ENCODE measurements around the gene ZNF629. TPM values are rescaled to one million over a fixed set of nuclear protein-coding genes. Genes with fewer than 3 reads are reported as not detected.

The ZNF629 gene
- total and polyA plus RNA-seq, 7 donors = 3.0 to 12.1 (median 8.4) TPM

GRCh38 chr16:30745082-30745481, 41.9 kb downstream of the ZNF629 start:
- 11 to 66% methylated on average over 2 of the region's 2 CpGs for WGBS, 2 donors
- Histone ChIP-seq H3K27ac (peak overlapping the region in 1 of 4 donors; percentile 66), H3K9me3 (no peaks in the 10 kb centered on the region), H3K27me3 (no peaks in the 10 kb centered on the region), H3K36me3 (peaks cover 0 to 20% (median 0%) of the 10 kb centered on the region in 4 donors), H3K4me3 (no peak overlapping the region), H3K4me1 (peaks cover 0 to 50% (median 40%) of the 10 kb centered on the region in 4 donors)
- no peak for DNase-seq
- TF ChIP-seq CTCF (IDR thresholded peaks at IDR 0.05) = no peak
- TF ChIP-seq POLR2A (IDR thresholded peaks at IDR 0.05) = no peak
- no peak for TF ChIP-seq POLR2AphosphoS5 (IDR thresholded peaks at IDR 0.05)
- no peak for TF ChIP-seq EP300 (IDR thresholded peaks at IDR 0.05)
- intact Hi-C loops (cut with DNase I) = loop anchor here (5.0 kb wide), 1 partner anchor 48 kb away; the partner anchor contains the start of gene SRCAP

- Histone ChIP-seq H3K9me3 (no peaks in the 10 kb centered on the region), H3K4me1 (peaks cover 0 to 50% (median 37%) of the 10 kb centered on the region in 4 donors), H3K27me3 (no peaks in the 10 kb centered on the region), H3K36me3 (peaks cover 0 to 28% (median 3%) of the 10 kb centered on the region in 4 donors), H3K27ac (peak overlapping the region; percentile 48 to 66 (median 58)), H3K4me3 (no peak overlapping the region)
- TF ChIP-seq POLR2AphosphoS5 (IDR thresholded peaks at IDR 0.05) = no peak
- TF ChIP-seq POLR2A (IDR thresholded peaks at IDR 0.05) = no peak
- TF ChIP-seq EP300 (IDR thresholded peaks at IDR 0.05) = no peak
- no peak for TF ChIP-seq CTCF (IDR thresholded peaks at IDR 0.05)
- intact Hi-C loops (cut with DNase I) = no loop called here
- 86 to 87% methylated on average over 2 of the region's 2 CpGs for WGBS, 2 donors
- DNase-seq = peak; percentile 87
These were observed 42.8 kb downstream of the ZNF629 start for GRCh38 chr16:30744183-30744582.

GRCh38 chr16:30743716-30744115, 43.3 kb downstream of the ZNF629 start:
- WGBS, 2 donors = 97% methylated on average over 11 of the region's 11 CpGs
- intact Hi-C loops (cut with DNase I) = no loop called here
- Histone ChIP-seq H3K4me3 (no peak overlapping the region), H3K36me3 (peaks cover 0 to 32% (median 7%) of the 10 kb centered on the region in 4 donors), H3K27me3 (no peaks in the 10 kb centered on the region), H3K4me1 (peaks cover 0 to 45% (median 36%) of the 10 kb centered on the region in 4 donors), H3K27ac (peak overlapping the region; percentile 48 to 66 (median 58)), H3K9me3 (no peaks in the 10 kb centered on the region)
- TF ChIP-seq POLR2A (IDR thresholded peaks at IDR 0.05) = no peak
- DNase-seq = peak; percentile 81

GRCh38 chr16:30741461-30741914, 45.5 kb downstream of the ZNF629 start:
- H3K4me3 ChIP-seq = no peak overlapping the region
- intact Hi-C loops (cut with DNase I) = no loop called here
- no peak for TF ChIP-seq POLR2AphosphoS5 (IDR thresholded peaks at IDR 0.05)
- no peak for TF ChIP-seq CTCF (IDR thresholded peaks at IDR 0.05)
- DNase-seq = peak; percentile 67
- no peaks in the 10 kb centered on the region for H3K9me3 ChIP-seq
- 45 to 79% methylated on average over 6 of the region's 6 CpGs for WGBS, 2 donors
- no peaks in the 10 kb centered on the region for H3K27me3 ChIP-seq
- peaks cover 0 to 31% (median 26%) of the 10 kb centered on the region in 4 donors for H3K4me1 ChIP-seq
- H3K36me3 ChIP-seq = peaks cover 20 to 55% (median 30%) of the 10 kb centered on the region in 4 donors
- H3K27ac ChIP-seq = peak overlapping the region; percentile 46 to 81 (median 64)

GRCh38 chr16:30740364-30741251, 46.4 kb downstream of the ZNF629 start:
- 10 to 57% methylated on average over 8 of the region's 8 CpGs for WGBS, 2 donors
- intact Hi-C loops (cut with DNase I) = no loop called here
- Histone ChIP-seq H3K9me3 (no peaks in the 10 kb centered on the region), H3K36me3 (peaks cover 29 to 63% (median 38%) of the 10 kb centered on the region in 4 donors), H3K27ac (peak overlapping the region; percentile 46 to 81 (median 64)), H3K4me1 (peaks cover 0 to 31% (median 25%) of the 10 kb centered on the region in 4 donors), H3K4me3 (no peak overlapping the region), H3K27me3 (no peaks in the 10 kb centered on the region)
- TF ChIP-seq POLR2AphosphoS5 (IDR thresholded peaks at IDR 0.05) (peak in 1 of 4 donors; percentile 18), CTCF (IDR thresholded peaks at IDR 0.05) (no peak), EP300 (IDR thresholded peaks at IDR 0.05) (no peak), POLR2A (IDR thresholded peaks at IDR 0.05) (no peak)
- DNase-seq = peak; percentile 92
